ENCODE data around the gene CTDP1.
"Not testable (repeated sequence)": the region's sequence is repeated elsewhere in the genome, so short reads cannot be mapped to it uniquely, and the experiment has no call there.

Gene CTDP1

DNA sequence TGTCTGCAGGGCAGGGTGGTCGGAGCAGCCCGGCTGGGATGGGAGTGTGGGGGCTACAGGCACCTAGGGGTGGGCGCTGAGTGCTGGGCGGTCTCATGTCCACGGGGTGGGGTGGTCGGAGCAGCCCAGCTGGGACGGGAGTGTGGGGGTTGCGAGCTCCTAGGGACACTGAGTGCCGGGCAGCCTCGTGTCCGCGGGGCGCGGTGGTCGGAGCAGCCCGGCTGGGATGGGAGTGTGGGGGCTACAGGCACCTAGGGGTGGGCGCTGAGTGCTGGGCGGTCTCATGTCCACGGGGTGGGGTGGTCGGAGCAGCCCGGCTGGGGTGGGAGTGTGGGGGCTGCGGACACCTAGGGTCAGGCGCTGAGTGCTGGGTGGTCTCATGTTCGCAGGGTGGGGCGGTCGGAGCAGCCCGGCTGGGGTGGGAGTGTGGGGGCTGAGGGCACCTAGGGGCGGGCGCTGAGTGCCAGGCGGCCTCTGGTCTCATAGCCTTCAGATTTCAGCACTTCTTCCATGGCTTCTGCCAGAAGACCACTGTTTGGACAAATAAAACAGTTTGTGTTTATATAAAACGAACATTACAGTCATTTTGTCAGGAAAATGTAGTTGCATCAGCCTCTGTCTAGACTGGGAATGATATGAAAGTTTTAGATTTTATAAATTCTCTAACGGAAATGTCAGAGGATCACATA lies 14.7 kb downstream of the CTDP1 start:
- H2AFZ ChIP-seq (ENCODE audit: low read depth, low read length); H3K4me1 ChIP-seq (ENCODE audit: insufficient read depth, low read length); H3K27me3 ChIP-seq (ENCODE audit: insufficient read depth, low read length); H3K4me3 ChIP-seq (ENCODE audit: low read length); H3K9me3 ChIP-seq (ENCODE audit: low read length): not testable (repeated sequence)
- H3K36me3 ChIP-seq (ENCODE audit: insufficient read depth, low read length), result peaks cover 30% of the 10 kb centered on the region

DNA sequence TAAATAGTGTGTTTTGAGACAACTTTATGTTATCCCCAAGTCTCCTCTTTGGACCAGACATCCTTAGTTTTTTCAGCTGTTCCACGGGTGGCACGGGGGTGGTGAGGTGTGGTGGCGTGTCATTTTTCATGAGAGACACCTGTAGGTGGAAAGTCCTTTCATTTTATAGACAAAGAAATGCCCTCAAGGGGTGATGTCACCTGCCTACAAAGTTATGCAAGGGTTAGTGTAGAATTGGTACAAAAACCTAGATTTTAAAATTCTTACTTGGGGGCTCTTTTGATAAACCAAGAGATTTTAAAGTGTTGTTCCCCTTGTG lies 15.3 kb downstream of the CTDP1 start:
- peaks cover 4% of the 10 kb centered on the region for H3K9me3 ChIP-seq (ENCODE audit: low read length)

DNA sequence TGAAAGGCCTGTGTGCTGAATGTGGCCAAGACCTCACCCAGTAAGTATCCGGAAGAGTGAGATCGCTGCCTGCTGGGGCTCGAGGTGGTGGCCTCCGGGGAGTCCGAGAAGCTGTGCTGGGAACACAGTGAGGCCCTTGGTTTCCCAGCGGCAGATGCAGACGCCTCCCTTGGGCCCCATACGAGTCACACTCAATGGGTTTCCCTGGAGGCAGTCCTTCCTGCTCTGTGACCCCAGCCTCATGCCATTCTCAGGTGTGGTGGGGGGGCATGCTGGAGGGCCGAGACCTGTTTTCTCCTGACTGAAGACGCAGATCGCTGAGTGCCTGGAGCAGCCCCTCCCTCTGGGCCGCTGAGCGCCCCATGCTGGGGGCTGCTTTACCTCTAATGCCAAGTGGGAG lies 15.7 kb downstream of the CTDP1 start:
- H3K27me3 ChIP-seq (ENCODE audit: insufficient read depth, low read length), result no peaks in the 10 kb centered on the region
- no peak overlapping the region for H2AFZ ChIP-seq (ENCODE audit: low read depth, low read length)
- peaks cover 38% of the 10 kb centered on the region for H3K36me3 ChIP-seq (ENCODE audit: insufficient read depth, low read length)
- no peak overlapping the region for H3K4me3 ChIP-seq (ENCODE audit: low read length)
- peaks cover 5% of the 10 kb centered on the region for H3K9me3 ChIP-seq (ENCODE audit: low read length)
- H3K4me1 ChIP-seq (ENCODE audit: insufficient read depth, low read length), result no peaks in the 10 kb centered on the region

More for the DNA sequence above, 15.3 kb downstream of the CTDP1 start:
- no peak overlapping the region for H3K4me3 ChIP-seq (ENCODE audit: low read length)
- H3K4me1 ChIP-seq (ENCODE audit: insufficient read depth, low read length), result no peaks in the 10 kb centered on the region
- H3K36me3 ChIP-seq (ENCODE audit: insufficient read depth, low read length), result peaks cover 34% of the 10 kb centered on the region
- H3K27me3 ChIP-seq (ENCODE audit: insufficient read depth, low read length), result no peaks in the 10 kb centered on the region
- no peak overlapping the region for H2AFZ ChIP-seq (ENCODE audit: low read depth, low read length)

DNA sequence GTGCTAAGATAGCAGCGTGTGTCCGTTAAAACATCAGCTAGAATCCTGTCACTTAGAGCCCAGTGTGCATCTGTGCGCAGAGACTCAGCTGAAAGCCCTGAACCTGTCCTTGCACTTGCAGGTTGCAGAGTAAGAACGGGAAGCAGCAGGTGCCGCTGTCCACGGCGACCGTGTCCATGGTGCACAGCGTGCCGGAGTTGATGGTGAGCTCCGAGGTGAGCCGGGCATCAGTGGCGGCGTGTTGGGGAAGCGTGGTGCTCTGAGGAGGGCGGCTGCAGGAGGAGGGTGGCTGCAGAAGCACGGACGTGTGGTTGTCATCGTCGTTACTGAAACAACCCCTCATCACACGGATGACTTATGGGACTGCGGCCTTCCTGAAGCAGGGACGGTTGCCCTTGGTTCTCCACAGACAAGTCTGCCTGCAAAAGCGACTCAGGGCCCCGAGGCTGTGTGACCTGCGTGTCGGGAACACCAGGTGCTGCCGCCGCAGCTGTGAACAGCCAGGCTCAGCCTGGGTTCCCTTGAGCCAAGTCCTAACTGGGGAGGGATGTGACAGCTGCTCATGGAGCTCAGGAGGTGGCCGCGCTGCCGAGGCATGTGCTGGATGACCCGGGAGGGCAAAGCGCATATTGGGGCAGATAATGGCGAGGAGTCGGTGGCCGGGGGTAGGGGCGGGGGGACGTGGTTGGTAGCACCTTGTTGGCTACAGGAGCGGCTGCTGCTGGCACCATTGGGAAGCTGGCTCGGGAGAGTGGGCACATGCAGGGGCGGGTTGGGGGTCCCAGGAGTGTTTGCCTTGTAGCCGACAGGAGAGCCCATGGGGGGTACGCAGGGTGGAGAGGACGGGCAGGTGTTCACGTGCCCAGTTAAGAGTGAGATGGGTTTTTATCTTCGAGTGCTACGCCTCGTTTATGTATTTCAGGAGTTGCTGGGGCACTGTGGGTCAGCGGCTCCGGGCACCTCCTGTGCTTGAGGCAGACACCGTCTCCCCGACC lies 16.6 kb downstream of the CTDP1 start:
- no peaks in the 10 kb centered on the region for H3K27me3 ChIP-seq (ENCODE audit: insufficient read depth, low read length)
- no peak overlapping the region for H2AFZ ChIP-seq (ENCODE audit: low read depth, low read length)
- H3K4me1 ChIP-seq (ENCODE audit: insufficient read depth, low read length), result no peaks in the 10 kb centered on the region
- H3K4me3 ChIP-seq (ENCODE audit: low read length), result no peak overlapping the region
- peaks cover 43% of the 10 kb centered on the region for H3K36me3 ChIP-seq (ENCODE audit: insufficient read depth, low read length)
- peaks cover 8% of the 10 kb centered on the region for H3K9me3 ChIP-seq (ENCODE audit: low read length)

DNA sequence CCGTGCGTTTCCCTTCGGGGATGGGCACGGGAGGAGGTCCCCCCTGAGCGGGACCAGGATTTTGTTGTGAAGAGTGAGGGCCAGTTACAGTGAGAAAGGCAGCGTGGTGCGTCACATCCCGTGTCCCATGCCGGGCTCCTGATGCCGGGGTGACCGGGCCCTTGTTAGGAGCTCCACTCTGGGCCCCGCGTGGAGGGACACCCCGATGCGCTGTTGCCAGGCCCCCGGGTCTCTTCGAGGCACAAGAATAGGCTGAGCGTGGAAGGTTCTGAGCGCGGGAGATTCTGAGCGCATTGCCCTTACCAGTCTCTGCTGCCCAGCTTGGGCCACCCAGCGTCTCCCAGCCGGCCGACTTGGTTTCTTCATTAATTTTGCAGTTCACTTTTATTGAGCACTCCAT lies 17.6 kb downstream of the CTDP1 start:
- Histone ChIP-seq H3K4me1 (ENCODE audit: insufficient read depth, low read length) (no peaks in the 10 kb centered on the region), H3K9me3 (ENCODE audit: low read length) (peaks cover 8% of the 10 kb centered on the region), H2AFZ (ENCODE audit: low read depth, low read length) (no peak overlapping the region), H3K4me3 (ENCODE audit: low read length) (no peak overlapping the region), H3K36me3 (ENCODE audit: insufficient read depth, low read length) (peaks cover 43% of the 10 kb centered on the region), H3K27me3 (ENCODE audit: insufficient read depth, low read length) (no peaks in the 10 kb centered on the region)

DNA sequence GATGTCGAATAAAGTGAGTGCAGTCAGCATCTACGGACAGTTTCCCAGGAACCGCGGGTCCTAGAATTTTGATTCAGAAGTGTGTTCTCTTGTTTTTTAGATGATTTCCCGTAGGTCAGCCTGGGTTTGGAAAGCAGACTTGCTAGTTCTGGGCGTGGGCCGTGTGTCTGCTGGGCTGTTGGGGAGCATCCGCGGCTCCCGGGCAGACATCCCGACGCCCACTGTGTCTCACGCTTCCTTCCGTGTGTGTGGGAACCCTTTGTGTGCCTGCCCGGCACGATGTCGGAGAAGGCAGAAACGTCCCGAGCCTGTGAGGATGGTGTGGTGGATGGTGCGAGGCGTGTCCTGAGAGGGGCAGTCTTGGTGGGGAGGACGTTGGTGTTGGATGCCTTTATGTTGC lies 18.4 kb downstream of the CTDP1 start:
- H3K4me1 ChIP-seq (ENCODE audit: insufficient read depth, low read length), result no peaks in the 10 kb centered on the region
- H2AFZ ChIP-seq (ENCODE audit: low read depth, low read length), result no peak overlapping the region
- peaks cover 43% of the 10 kb centered on the region for H3K36me3 ChIP-seq (ENCODE audit: insufficient read depth, low read length)

DNA sequence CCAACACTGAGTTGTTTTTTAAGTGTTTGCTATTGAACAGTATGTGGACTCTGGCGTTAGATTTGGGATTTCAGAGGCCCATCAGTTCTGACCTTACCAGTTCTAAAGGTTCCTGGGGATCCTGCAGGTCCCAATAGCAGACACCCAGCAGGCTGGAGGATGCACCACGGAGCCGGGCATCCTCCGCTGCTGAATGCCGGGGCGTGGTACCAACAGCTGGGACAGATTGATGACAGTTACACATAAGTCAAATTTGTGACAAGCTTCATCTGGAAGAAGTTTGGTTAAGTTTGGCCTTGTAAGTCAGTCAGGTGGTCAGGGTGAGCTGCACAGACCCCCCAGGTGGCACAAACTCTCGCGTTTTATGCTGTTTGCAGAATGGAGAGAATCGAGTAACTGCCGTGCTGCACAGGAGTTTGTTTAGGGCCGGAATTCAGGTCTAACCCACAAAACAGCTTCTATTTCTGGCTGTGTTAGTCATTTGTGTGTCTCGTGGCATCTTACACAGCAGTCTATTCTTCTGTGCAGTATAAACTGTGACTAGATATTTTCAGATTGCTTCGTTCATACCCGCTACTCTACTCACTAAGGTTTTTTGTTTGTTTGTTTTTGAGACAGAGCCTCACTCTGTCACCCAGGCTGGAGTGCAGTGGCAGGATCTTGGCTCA lies 19.2 kb downstream of the CTDP1 start:
- H3K27me3 ChIP-seq (ENCODE audit: insufficient read depth, low read length), result no peaks in the 10 kb centered on the region
- H3K4me3 ChIP-seq (ENCODE audit: low read length), result no peak overlapping the region
- peaks cover 44% of the 10 kb centered on the region for H3K36me3 ChIP-seq (ENCODE audit: insufficient read depth, low read length)
- no peak overlapping the region for H2AFZ ChIP-seq (ENCODE audit: low read depth, low read length)
- no peaks in the 10 kb centered on the region for H3K4me1 ChIP-seq (ENCODE audit: insufficient read depth, low read length)
- H3K9me3 ChIP-seq (ENCODE audit: low read length), result peaks cover 8% of the 10 kb centered on the region

More for the DNA sequence above, 18.4 kb downstream of the CTDP1 start:
- H3K9me3 ChIP-seq (ENCODE audit: low read length), result peaks cover 8% of the 10 kb centered on the region
- no peak overlapping the region for H3K4me3 ChIP-seq (ENCODE audit: low read length)
- no peaks in the 10 kb centered on the region for H3K27me3 ChIP-seq (ENCODE audit: insufficient read depth, low read length)

DNA sequence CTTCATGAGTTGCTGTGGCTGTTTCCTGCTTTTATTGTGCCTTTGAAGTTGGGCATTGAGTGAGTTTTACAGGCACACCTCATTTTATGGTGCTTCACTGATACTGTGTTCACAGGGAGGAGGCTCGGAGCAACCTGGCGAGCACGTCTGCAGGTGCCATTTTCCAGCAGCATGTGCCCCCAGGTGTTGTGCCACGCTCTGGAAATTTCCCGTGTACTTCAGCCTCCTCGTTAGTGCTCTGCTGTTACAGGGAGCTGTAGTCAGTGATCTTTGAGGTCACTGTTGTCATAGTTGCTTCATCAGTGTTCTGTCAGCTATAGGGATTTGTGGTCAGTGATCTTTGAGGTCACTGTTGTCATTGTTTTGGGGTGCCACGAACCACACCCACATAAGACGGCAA lies 20.1 kb downstream of the CTDP1 start:
- Histone ChIP-seq H2AFZ (ENCODE audit: low read depth, low read length) (no peak overlapping the region), H3K36me3 (ENCODE audit: insufficient read depth, low read length) (peaks cover 52% of the 10 kb centered on the region), H3K27me3 (ENCODE audit: insufficient read depth, low read length) (no peaks in the 10 kb centered on the region), H3K9me3 (ENCODE audit: low read length) (peaks cover 8% of the 10 kb centered on the region), H3K4me3 (ENCODE audit: low read length) (no peak overlapping the region), H3K4me1 (ENCODE audit: insufficient read depth, low read length) (no peaks in the 10 kb centered on the region)

DNA sequence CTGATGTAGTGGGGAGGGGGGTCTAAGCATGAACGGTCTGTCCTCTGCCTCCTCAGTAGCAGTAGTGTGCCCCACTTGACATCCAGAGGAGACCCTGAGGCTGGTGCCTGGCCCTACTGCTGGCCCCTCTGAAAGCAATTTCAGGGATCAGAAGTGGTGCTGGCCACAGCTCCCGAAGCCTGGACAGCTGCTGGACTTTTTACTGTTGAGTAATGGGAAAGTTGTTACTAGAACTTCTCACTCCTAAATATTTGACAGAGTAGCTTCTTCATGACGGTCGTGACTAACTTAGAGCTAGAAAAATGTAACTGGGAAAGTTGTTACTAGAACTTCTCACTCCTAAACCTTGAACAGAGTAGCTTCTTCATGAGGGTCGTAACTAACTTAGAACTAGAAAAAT lies 23.3 kb downstream of the CTDP1 start:
- H3K36me3 ChIP-seq (ENCODE audit: insufficient read depth, low read length), result peaks cover 60% of the 10 kb centered on the region
- no peak overlapping the region for H3K4me3 ChIP-seq (ENCODE audit: low read length)
- peaks cover 8% of the 10 kb centered on the region for H3K9me3 ChIP-seq (ENCODE audit: low read length)
- no peaks in the 10 kb centered on the region for H3K4me1 ChIP-seq (ENCODE audit: insufficient read depth, low read length)
- H2AFZ ChIP-seq (ENCODE audit: low read depth, low read length), result no peak overlapping the region
- H3K27me3 ChIP-seq (ENCODE audit: insufficient read depth, low read length), result no peaks in the 10 kb centered on the region

DNA sequence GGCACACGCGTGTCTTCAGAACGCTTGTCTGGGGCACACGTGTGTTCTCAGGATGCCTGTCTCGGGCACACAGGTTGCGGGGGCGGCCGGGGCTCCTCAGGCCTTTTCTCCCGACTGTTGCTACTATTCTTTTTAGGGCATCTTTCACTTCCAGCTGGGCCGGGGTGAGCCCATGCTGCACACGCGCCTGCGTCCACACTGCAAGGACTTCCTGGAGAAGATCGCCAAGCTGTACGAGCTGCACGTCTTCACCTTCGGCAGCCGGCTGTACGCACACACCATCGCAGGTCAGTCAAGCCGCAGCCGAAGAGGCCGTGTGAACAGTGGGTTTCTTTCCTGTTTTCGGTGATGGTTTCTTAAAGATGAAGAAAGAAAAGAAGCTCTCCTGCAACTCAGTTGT lies 25.0 kb downstream of the CTDP1 start:
- Histone ChIP-seq H2AFZ (ENCODE audit: low read depth, low read length) (no peak overlapping the region), H3K9me3 (ENCODE audit: low read length) (peaks cover 6% of the 10 kb centered on the region), H3K4me3 (ENCODE audit: low read length) (no peak overlapping the region), H3K27me3 (ENCODE audit: insufficient read depth, low read length) (no peaks in the 10 kb centered on the region), H3K4me1 (ENCODE audit: insufficient read depth, low read length) (no peaks in the 10 kb centered on the region), H3K36me3 (ENCODE audit: insufficient read depth, low read length) (peaks cover 53% of the 10 kb centered on the region)

DNA sequence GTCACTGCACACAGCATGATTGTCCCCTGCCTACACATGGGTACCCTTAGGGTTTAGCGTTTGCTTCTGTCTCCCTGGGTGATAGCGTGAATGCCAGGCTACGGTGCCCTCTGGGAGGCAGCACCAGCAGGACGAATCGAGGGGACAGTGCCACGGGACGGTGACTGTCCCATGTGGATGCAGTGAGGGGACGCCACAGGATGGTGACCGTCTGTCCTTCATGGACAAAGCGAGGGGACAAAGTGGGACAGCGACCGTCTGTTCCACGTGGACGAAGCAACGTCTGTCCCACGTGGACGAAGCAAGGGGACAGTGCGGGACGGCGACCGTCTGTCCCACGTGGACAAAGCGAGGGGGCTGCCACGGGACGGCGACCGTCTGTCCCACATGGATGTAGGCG lies 25.7 kb downstream of the CTDP1 start:
- no peak overlapping the region for H2AFZ ChIP-seq (ENCODE audit: low read depth, low read length)
- H3K9me3 ChIP-seq (ENCODE audit: low read length), result peaks cover 3% of the 10 kb centered on the region
- no peaks in the 10 kb centered on the region for H3K4me1 ChIP-seq (ENCODE audit: insufficient read depth, low read length)
- H3K4me3 ChIP-seq (ENCODE audit: low read length), result no peak overlapping the region
- peaks cover 49% of the 10 kb centered on the region for H3K36me3 ChIP-seq (ENCODE audit: insufficient read depth, low read length)
- H3K27me3 ChIP-seq (ENCODE audit: insufficient read depth, low read length), result no peaks in the 10 kb centered on the region

DNA sequence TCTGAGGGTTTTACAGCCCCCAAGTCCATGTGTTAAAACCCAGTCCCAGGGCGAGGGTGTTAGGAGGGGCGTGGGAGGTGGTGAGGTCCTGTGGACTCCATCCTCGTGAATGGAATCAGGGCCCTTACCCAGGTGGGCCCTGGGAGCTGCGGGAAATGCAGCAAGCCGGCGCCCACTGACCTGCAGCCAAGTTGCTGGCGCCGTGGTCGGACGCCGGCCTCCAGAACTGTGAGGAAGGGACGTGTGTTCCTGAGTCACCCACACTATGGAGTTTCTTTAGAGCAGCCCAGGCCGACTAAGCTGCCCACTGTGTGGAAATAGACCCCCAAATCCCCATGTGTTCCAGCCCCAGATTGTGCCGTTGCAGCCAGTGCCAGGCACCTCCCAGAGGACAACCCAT lies 26.4 kb downstream of the CTDP1 start:
- H3K27me3 ChIP-seq (ENCODE audit: insufficient read depth, low read length), result no peaks in the 10 kb centered on the region
- H3K4me1 ChIP-seq (ENCODE audit: insufficient read depth, low read length), result no peaks in the 10 kb centered on the region
- H3K9me3 ChIP-seq (ENCODE audit: low read length), result no peaks in the 10 kb centered on the region
- H3K4me3 ChIP-seq (ENCODE audit: low read length), result no peak overlapping the region
- H2AFZ ChIP-seq (ENCODE audit: low read depth, low read length), result no peak overlapping the region
- H3K36me3 ChIP-seq (ENCODE audit: insufficient read depth, low read length), result peaks cover 44% of the 10 kb centered on the region

DNA sequence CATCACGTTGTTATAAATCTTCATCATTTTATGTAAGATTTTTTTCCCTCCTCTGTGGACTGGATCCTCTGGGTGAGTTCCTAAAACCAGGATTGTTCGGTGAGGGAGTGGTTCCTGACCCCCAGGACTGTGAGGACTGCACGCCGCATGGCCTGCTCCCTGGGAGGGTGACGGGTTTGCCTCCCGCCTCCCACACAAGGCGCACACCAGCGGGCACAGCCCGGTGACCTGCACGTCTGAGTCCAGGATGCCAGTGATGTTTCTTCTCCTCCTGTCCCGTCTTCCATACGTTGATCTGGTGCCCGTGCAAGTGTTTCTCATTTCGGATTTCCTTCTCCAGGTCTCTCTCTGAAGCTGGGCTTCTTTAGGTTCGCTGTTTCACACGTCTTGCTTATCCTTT lies 27.1 kb downstream of the CTDP1 start:
- H3K27me3 ChIP-seq (ENCODE audit: insufficient read depth, low read length), result no peaks in the 10 kb centered on the region
- H3K4me1 ChIP-seq (ENCODE audit: insufficient read depth, low read length), result no peaks in the 10 kb centered on the region
- no peak overlapping the region for H2AFZ ChIP-seq (ENCODE audit: low read depth, low read length)
- no peaks in the 10 kb centered on the region for H3K9me3 ChIP-seq (ENCODE audit: low read length)
- H3K36me3 ChIP-seq (ENCODE audit: insufficient read depth, low read length), result peaks cover 44% of the 10 kb centered on the region
- H3K4me3 ChIP-seq (ENCODE audit: low read length), result no peak overlapping the region
